GM21390 (cell line): ENCODE results near the gene ARHGAP27.
"Not testable (repeated sequence)": the region's sequence is repeated elsewhere in the genome, so short reads cannot be mapped to it uniquely, and the experiment has no call there.

Source experiments
- ATAC-seq: cut with Tn5 transposase; IDR thresholded peaks from one replicate; pipeline ENCODE4 v1.9.1; 2021; ENCODE audit not compliant: unreplicated experiment

The ARHGAP27 gene

GRCh38 chr17:45432405-45433158, at the start of gene ARHGAP27:
Gene ARHGAP27 (minus strand): TSS chr17:45432870. CDS start chr17:45430279, 2,591 bp downstream.
- no peak for ATAC-seq

- ATAC-seq = not testable (repeated sequence)
Observed at GRCh38 chr17:45482317-45482716, 49.6 kb upstream of the ARHGAP27 start.

GRCh38 chr17:45475436-45475835, 42.8 kb upstream of the ARHGAP27 start:
- ATAC-seq = not testable (repeated sequence)

- ATAC-seq = not testable (repeated sequence)
Observed at GRCh38 chr17:45472249-45472648, 39.6 kb upstream of the ARHGAP27 start.

GRCh38 chr17:45469204-45469563, 36.5 kb upstream of the ARHGAP27 start:
- ATAC-seq = not testable (repeated sequence)

GRCh38 chr17:45468293-45469203, 35.9 kb upstream of the ARHGAP27 start:
- not testable (repeated sequence) for ATAC-seq

GRCh38 chr17:45461524-45462327, 29.1 kb upstream of the ARHGAP27 start:
- ATAC-seq = peak; percentile 86

- ATAC-seq = not testable (repeated sequence)
Observed at GRCh38 chr17:45460422-45460821, 27.8 kb upstream of the ARHGAP27 start.

GRCh38 chr17:45454341-45454740, 21.7 kb upstream of the ARHGAP27 start:
- ATAC-seq = not testable (repeated sequence)

- ATAC-seq = not testable (repeated sequence)
Observed at GRCh38 chr17:45453731-45454130, 21.1 kb upstream of the ARHGAP27 start.

- ATAC-seq = not testable (repeated sequence)
Observed at GRCh38 chr17:45453225-45453534, 20.5 kb upstream of the ARHGAP27 start.

GRCh38 chr17:45452329-45453224, 19.9 kb upstream of the ARHGAP27 start:
- not testable (repeated sequence) for ATAC-seq

- ATAC-seq = not testable (repeated sequence)
Observed at GRCh38 chr17:45451660-45452059, 19.0 kb upstream of the ARHGAP27 start.

GRCh38 chr17:45451131-45451530, 18.5 kb upstream of the ARHGAP27 start:
- no peak for ATAC-seq

GRCh38 chr17:45449708-45450329, 17.1 kb upstream of the ARHGAP27 start:
- not testable (repeated sequence) for ATAC-seq

GRCh38 chr17:45449260-45449659, 16.6 kb upstream of the ARHGAP27 start:
- not testable (repeated sequence) for ATAC-seq

- not testable (repeated sequence) for ATAC-seq
Observed at GRCh38 chr17:45448483-45448882, 15.8 kb upstream of the ARHGAP27 start.

GRCh38 chr17:45448066-45448465, 15.4 kb upstream of the ARHGAP27 start:
- not testable (repeated sequence) for ATAC-seq

GRCh38 chr17:45447650-45448049, 15.0 kb upstream of the ARHGAP27 start:
- ATAC-seq = not testable (repeated sequence)
